Putamen (tissue), 1 donor: ENCODE data around the gene CSTB.
"Not testable (repeated sequence)": the region's sequence is repeated elsewhere in the genome, so short reads cannot be mapped to it uniquely, and the experiment has no call there.

Experiments used
- DNase-seq: peaks from one replicate; pipeline ENCODE4 v3.0.0-alpha.2; 2016; ENCODE audit warnings: low spot score

The CSTB gene

DNA sequence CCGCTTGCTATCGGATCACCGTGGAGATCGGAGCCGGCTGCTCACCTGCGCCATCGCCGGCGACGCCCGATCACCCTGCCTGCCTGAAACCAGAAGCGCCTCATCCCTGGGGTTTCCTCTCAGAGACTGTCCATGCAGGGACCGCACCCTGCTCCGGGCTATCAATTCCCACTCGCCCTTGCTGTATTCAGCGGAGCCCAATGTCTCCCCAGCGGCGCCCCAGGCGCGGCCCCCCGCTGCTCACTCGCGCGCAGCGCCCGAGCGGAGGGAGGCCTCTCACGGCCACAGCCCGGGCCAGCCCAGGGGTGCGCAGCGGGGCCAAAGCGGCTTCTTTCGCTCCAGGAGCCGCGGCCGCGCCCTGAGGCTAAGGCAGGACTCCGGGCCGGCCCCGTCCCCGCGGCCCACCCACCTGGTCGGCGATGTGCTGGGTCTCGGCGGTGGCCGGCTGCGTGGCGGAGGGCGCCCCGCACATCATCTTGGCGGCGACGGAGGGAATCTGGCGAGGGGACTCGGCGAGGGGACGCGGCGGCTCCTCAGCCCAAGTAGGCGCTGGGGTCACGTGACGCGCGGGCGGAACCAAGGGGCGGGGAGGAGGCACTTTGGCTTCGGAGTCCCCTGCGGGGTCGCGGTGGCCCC lies at the start of gene CSTB:
Gene CSTB, minus strand, starts transcription at position 514 of the 636 bp plus-strand sequence. Its CDS starts 39 bp downstream, at position 475.
- peak; percentile 82 for DNase-seq

- DNase-seq: no peak
These were observed 49.3 kb upstream of the CSTB start for GRCh38 chr21:43825242-43825935.

DNA sequence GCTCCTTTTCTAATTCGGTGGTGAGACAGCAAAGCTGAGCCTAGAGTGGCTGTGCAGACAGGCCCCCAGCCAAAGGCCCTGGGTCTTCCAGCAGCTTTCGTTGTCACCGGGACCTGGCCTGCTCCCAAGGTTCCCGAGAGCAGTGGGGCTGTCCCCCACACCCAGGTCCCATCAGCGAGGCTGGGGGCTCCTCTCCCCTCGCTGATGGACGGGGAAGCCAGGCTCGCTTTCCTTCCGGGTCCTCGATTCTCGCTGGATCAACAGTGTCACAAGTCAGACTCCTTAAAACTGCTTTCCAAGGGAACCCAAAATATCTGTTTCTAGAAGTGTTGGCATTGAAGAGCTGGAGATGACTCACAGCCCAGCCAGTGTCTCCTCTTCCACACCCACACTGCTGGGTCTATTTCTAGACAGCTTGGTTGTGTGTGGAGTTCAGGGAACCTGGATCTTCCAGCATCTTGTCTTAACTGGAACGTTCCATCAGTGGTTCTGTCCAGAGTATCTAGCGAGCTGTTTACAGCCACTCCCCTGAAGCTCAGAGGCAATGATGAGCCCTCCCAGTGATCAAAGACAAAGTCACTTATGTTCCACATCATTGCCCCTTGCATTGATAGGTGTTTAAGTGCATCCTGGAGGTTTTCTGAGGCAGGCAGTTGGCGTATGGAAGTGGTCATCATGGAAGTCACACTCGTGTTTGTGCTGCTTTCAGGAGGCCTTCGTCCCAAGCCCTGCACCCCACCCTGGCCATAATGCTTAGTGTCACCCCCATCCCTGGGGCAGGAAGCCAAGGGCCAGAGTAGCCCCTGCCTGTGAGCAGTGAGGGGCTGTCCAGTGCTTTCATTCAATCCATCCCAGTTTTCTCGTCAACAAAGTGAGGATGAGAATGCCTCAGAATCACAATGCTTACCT lies 48.5 kb upstream of the CSTB start:
- peak; percentile 65 for DNase-seq

DNA sequence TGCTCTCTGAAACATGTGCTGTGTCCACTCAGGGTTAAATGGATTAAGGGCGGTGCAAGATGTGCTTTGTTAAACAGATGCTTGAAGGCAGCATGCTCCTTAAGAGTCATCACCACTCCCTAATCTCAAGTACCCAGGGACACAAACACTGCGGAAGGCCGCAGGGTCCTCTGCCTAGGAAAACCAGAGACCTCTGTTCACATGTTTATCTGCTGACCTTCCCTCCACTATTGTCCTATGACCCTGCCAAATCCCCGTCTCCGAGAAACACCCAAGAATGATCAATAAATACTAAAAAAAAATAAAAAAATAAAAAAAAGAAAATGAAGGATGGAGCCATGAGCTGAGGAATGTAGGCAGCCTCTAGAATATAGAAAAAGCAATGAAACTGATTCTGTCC lies 46.6 kb upstream of the CSTB start:
- DNase-seq: not testable (repeated sequence)

GRCh38 chr21:43822166-43822565 lies 46.1 kb upstream of the CSTB start:
- not testable (repeated sequence) for DNase-seq

DNA sequence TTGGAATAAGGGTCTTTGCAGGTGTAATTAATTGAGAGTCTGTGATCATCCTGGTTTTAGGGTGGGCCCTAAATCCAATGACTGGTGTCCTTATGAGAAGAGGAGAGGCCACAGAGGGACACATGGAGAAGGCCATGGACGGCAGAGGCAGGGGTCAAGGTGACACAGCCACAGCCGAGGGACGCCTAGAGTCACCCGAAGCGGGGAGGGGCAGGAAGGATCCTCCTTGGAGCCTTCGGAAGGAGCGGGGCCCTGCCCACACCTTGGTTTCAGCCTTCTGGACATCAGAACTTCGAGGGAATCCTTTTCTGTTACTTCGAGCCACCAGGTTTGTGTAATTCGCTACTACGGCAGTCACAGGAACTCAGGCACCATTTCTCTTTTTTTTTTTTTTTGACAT lies 44.4 kb upstream of the CSTB start:
- DNase-seq: no peak

- DNase-seq: no peak
These were observed 43.6 kb upstream of the CSTB start for GRCh38 chr21:43819511-43820405.

DNA sequence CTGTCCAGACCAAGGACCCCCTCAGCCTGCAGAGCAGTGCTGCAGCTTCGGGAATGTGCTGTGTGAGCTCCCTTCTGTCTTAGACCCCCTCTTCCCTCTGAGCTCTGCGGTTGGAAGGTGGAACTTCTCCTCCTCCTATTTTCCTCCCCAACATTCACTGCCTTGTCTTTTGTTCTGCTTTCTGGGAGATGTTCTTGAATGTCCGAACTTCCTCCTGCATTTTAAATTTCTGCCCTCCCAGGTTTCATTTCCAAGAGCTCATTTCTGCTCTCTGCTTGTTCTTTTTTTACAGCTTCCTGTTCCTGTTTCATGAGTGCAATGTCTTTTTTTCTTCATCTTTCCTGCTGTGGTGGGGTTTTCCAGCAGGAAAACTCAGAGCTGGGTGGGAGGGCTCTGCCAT lies 42.6 kb upstream of the CSTB start:
- DNase-seq: no peak

DNA sequence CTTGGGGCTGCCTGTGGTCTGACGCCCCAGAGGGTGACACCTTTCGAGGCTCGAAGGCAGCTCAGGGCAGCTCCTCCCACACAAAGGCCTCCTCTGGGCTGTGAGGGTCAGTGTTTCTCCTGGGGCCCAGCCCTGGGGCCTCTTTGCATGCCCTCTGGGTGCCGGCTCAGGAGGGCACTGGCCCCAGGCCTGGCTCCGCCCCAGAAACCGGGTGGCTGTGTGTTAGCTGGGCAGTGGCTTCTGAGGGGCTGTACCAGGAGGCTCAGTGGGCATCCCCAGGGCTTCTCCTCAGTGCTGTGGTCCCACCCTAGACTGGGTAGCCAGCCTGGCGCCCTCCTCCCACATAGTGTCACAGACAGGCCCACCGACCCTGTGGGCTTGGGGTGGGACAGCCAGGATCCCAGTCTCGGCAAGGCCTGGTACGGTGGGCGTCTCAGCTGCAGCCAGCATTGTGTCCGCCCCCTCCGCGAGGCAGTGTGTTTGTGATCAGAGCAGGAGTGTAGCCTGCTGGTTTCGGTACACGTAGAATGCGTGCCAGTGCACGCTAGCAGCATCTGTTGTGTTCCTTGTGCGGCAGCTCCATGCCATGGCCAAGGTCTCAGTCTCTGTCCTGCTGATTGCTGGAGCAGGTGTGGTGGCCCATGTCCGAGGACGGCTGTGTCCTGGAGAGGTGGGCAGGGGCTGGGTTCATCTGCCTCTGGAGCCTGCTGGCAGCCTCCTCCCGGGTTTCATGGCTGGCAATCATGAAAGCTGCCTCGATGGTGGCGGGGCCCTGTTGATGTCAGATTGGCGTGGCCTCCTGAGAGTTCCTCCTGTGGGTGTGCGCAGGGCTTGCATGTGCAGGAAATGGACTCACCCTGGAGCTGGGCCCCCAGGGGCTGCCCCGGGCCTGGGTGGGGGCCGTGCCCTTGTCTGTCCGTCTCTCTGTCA lies 41.3 kb upstream of the CSTB start:
- DNase-seq: no peak

DNA sequence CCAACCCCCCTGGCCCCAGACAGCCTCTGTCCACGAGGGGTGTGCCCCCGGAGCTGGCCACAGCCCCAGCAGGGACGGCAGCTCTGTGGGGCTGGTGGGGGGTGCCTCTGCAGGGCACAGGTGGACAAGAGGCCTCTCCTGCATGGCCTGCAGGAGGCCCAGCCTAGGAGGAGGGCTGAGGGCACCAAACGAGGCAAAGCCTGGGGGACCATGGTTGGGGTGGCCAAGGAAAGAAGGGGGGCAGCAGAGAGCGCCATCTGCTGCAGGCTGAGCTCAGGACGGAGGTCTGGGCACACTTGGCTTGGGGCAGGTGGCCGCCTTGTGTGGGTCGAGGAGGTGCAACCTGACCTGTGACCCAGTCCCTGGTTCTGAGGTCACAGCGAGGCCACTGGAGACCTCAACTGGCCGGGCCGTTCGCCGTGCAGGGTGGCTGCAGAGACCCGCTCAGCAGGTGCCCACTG lies 40.5 kb upstream of the CSTB start:
- DNase-seq: no peak

DNA sequence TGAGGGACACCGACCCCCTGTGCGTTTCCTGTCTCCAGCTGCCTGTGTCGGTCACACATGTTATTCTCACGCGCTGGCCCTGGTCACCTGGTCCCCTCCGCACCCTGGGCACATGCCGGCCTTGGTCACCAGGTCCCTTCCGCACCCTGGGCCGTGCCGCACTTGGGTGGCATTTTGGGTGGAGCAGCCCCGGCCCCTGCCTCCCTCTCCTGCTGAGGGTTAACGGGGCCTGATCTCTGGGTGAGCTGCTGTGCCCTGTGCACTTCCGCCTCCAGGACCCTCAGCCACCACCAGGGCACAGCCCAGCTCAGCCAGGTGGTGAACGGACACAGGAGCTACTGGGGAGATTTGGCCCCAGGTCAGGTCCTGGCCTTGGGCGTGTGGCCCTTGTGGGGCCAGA lies 39.9 kb upstream of the CSTB start:
- no peak for DNase-seq

DNA sequence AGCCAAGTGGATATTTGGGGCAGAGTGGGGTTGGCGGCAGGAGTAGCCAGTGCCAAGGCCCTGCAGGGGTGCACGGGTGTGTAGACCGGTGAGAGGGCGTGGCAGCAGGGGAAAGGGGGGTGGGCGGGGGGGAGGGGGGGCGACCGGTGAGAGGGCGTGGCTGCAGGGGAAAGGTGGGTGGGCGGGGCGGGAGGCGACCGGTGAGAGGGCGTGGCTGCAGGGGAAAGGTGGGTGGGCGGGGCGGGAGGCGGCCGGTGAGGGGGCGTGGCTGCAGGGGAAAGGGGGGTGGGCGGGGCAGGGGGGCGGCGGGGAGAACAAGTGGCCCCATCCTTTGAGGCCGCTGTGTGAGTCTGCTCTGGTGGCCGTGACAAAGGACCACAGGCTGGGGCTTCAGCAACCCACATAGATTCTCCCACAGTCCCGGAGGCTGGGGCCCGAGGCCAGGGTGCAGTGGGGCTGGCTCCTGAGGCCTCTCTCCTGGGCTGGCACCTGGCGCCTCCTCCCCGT lies 39.1 kb upstream of the CSTB start:
- no peak for DNase-seq

- DNase-seq: no peak
These were observed 38.4 kb upstream of the CSTB start for GRCh38 chr21:43814215-43815106.

GRCh38 chr21:43813656-43813980 lies 37.5 kb upstream of the CSTB start:
- no peak for DNase-seq

DNA sequence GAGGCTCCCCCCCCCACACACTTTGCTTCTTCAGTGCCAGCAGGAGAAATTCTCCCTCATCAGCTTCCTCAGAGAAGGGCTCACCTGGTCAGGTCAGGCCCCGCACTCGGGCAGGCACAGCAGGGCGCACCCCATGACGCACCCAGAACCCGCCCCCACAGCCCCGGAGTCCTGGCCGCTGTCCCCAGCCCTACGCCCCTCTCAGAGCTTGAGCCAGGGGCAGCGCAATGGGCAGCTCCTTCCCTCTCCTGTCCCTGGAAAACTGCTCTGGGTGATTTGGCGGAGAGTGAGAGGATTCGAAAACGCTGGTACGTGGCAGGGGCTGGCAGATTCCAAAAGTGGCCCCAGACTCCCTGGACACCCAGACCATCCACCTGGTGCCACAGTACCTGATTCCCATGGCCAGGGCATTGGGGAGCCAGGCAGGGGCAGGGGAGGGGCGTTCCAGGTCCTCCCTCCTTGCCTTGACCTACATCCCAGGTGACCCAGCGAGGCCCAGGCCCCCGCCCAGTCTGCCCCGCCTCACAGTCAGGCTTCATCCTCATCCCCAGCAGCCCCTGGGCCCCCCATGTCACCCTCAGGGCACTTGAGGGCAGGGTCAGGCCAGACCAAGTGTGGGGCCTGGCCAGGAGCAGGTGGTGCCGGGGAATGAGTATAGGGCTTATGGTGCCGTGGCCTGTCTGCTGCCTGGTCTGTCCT lies 37.0 kb upstream of the CSTB start:
- DNase-seq: no peak

DNA sequence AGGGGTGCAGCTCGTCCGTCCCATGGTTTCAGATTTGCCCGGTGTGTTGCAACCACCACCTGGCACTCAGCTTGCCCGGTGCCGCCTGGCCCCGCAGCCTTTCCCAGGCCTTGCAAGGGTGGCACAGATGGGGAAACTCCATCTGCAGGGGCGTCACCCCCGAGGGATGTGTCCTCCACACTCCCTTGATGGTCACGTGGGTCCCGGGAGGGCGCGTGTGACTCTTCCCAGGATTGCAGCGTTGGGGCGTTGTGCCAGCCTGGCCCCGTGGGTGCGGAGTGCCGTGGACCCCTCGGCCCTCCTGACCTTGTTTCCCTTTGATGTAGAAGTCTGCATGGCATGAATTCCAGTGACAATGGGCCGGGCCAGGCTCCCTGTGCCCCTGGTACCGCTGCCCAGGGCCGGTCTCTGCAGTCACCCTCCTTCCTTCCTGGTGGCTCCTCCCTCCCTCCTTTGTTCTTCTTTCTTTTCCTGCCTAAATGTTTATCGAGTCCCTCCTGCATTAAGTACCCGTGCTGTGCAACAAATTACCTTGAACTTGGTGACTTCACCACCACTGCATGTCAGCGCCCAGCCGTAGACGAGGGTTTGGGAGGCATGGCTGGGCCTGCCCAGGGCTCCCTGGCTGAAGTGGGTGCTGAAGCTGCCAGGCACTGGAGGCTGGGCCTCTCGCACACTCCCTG lies 36.2 kb upstream of the CSTB start:
- no peak for DNase-seq

GRCh38 chr21:43811262-43812105 lies 35.4 kb upstream of the CSTB start:
- no peak for DNase-seq
